SHP77 treated with DMSO at 0.1 percent for 48 hours (cell line): Measurements from ENCODE around the gene SH3GL3.

Source experiments
- DNase-seq: peaks from one replicate; lab custom pipeline; 2025; lab: John Stamatoyannopoulos, UW

Gene SH3GL3

GRCh38 chr15:83462953-83463433 lies 15.9 kb downstream of the SH3GL3 start:
- no peak for DNase-seq

GRCh38 chr15:83470887-83471286 lies 23.7 kb downstream of the SH3GL3 start:
- DNase-seq: no peak

- no peak for DNase-seq
Observed at GRCh38 chr15:83471307-83471866, 24.2 kb downstream of the SH3GL3 start.

GRCh38 chr15:83472151-83472550 lies 25.0 kb downstream of the SH3GL3 start:
- no peak for DNase-seq

GRCh38 chr15:83472797-83473196 lies 25.7 kb downstream of the SH3GL3 start:
- DNase-seq: no peak

- DNase-seq: no peak
Observed at GRCh38 chr15:83474578-83474977, 27.4 kb downstream of the SH3GL3 start.

GRCh38 chr15:83475551-83475950 lies 28.4 kb downstream of the SH3GL3 start:
- DNase-seq: no peak

GRCh38 chr15:83476066-83476465 lies 28.9 kb downstream of the SH3GL3 start:
- DNase-seq: no peak

GRCh38 chr15:83476708-83477107 lies 29.6 kb downstream of the SH3GL3 start:
- no peak for DNase-seq

- DNase-seq: no peak
Observed at GRCh38 chr15:83477172-83477807, 30.1 kb downstream of the SH3GL3 start.

- DNase-seq: no peak
Observed at GRCh38 chr15:83477808-83478537, 30.8 kb downstream of the SH3GL3 start.

- DNase-seq: no peak
Observed at GRCh38 chr15:83483612-83484011, 36.5 kb downstream of the SH3GL3 start.

- DNase-seq: no peak
Observed at GRCh38 chr15:83484636-83485035, 37.5 kb downstream of the SH3GL3 start.

- no peak for DNase-seq
Observed at GRCh38 chr15:83486363-83486762, 39.2 kb downstream of the SH3GL3 start.

GRCh38 chr15:83487519-83487918 lies 40.4 kb downstream of the SH3GL3 start:
- DNase-seq: no peak

GRCh38 chr15:83489690-83490089 lies 42.5 kb downstream of the SH3GL3 start:
- no peak for DNase-seq

GRCh38 chr15:83491486-83491885 lies 44.3 kb downstream of the SH3GL3 start:
- DNase-seq: no peak

- no peak for DNase-seq
Observed at GRCh38 chr15:83496766-83497165, 49.6 kb downstream of the SH3GL3 start.

- DNase-seq: no peak
Observed at GRCh38 chr15:83498374-83498773, 51.2 kb downstream of the SH3GL3 start.

GRCh38 chr15:83498801-83499200 lies 51.7 kb downstream of the SH3GL3 start:
- no peak for DNase-seq

GRCh38 chr15:83499476-83499875 lies 52.3 kb downstream of the SH3GL3 start:
- DNase-seq: no peak

- no peak for DNase-seq
Observed at GRCh38 chr15:83503595-83504364, 56.6 kb downstream of the SH3GL3 start.

GRCh38 chr15:83504365-83504764 lies 57.2 kb downstream of the SH3GL3 start:
- no peak for DNase-seq
